ENCODE data around the gene WDR19. TPM values are rescaled to one million over a fixed set of nuclear protein-coding genes. Genes with fewer than 3 reads are reported as not detected.

The WDR19 gene
- 16.7 and 22.5 TPM in 2 replicates for total RNA-seq

DNA sequence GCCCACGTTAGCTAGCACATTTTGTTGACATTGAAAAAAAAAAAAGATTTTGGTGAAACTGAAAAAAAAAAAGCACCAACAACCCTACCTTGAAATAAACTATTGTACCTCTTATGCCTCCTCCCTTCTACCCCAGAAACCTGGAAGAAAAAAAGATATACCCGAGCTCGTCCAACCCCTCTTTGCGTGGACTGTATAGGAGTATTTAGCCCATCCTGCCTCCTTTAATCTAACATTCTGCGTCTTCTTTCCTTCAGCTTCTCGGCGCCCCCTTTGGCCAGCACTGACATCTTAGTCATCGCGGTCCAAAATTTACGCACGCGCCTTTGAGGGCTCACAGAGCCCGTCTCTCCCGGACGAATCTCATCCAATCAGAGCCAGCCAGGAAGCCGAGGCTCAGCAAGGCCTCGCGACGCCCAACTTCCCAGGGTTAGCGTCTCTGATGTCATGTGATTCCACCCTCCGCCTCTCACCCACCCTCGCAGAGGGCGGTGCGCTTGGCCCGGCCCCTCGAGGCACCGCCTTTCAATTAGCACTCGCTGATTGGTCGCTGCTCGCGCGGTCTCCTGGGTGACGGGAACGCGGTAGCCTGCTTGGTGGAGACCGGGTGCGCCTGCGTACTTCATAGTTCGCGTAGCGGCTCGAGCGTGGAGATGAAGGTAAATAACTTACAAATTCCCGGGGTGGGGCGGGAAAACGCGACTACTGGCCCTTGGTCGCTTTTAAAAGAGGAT lies at the start of gene WDR19:
WDR19 (plus strand) TSS at position 625 of the 734 bp plus-strand sequence; CDS start at position 654, 29 bp downstream.

Other genes with a start within 250 kb of the WDR19 start
- gene TMEM156, start 150.1 kb upstream of the WDR19 start, total RNA-seq = 3.8 and 4.8 TPM in 2 replicates
- gene KLHL5, start 120.3 kb upstream of the WDR19 start, total RNA-seq = 102 and 154 TPM in 2 replicates
- gene RFC1, start 183.8 kb downstream of the WDR19 start, total RNA-seq = 51.9 and 66.3 TPM in 2 replicates
- under 0.01 TPM in 2 replicates for gene KLB, start 224.4 kb downstream of the WDR19 start, total RNA-seq